Spinal cord (tissue), 10 donors: ENCODE measurements around the gene PRKCZ. TPM values are rescaled to one million over a fixed set of nuclear protein-coding genes. Genes with fewer than 3 reads are reported as not detected.
"Not testable (repeated sequence)": the region's sequence is repeated elsewhere in the genome, so short reads cannot be mapped to it uniquely, and the experiment has no call there.

Source experiments
- DNase-seq, 6 donors: peaks; one replicate each; pipeline versions ENCODE4 v3.0.0 to v3.0.0-alpha.2; 2013 to 2015; ENCODE audit warnings: low spot score in 6 of 6, low read depth in 4 of 6
- H3K27ac ChIP-seq: one replicate; pipeline ENCODE4 v1.5.1; 2013; ENCODE audit warnings: low read depth, low read length, control low read depth
- H3K27me3 ChIP-seq: one replicate; pipeline ENCODE4 v1.6.1; 2013; ENCODE audit warnings: low read length; ENCODE audit not compliant: control insufficient read depth, insufficient read depth
- H3K36me3 ChIP-seq: one replicate; pipeline ENCODE4 v1.6.1; 2013; ENCODE audit warnings: low read length; ENCODE audit not compliant: control insufficient read depth, insufficient read depth
- H3K4me1 ChIP-seq: one replicate; pipeline ENCODE4 v1.6.1; 2013; ENCODE audit warnings: low read length; ENCODE audit not compliant: control insufficient read depth, insufficient read depth
- H3K4me3 ChIP-seq: one replicate; pipeline ENCODE4 v1.5.1; 2013; ENCODE audit warnings: low read depth, low read length, control low read depth
- H3K9me3 ChIP-seq: one replicate; pipeline ENCODE4 v1.6.1; 2013; ENCODE audit warnings: low read length; ENCODE audit not compliant: control insufficient read depth, insufficient read depth
- WGBS: methylation state at CpG from one replicate; pipeline ENCODE4 v1.1.5; 2013; ENCODE audit warnings: missing lambda C conversion rate; ENCODE audit not compliant: insufficient coverage; 5-methylcytosine and 5-hydroxymethylcytosine counted together
- polyA plus RNA-seq, 2 donors: library from polyadenylated mRNA; unstranded; fragments of 120-200 nt; gene quantifications; one replicate each; pipeline ENCODE4 v1.2.1, GENCODE V29; 2013; ENCODE audit not compliant: insufficient read length in 2 of 2
- total RNA-seq, 2 donors: library from RNA; depleted of rRNA in 1 of 2; stranded (reverse); fragments of 120-200 nt in 1 of 2; fragments of >200 nt in 1 of 2; gene quantifications; one replicate each; pipeline versions ENCODE4 v1.2.3 to v1.2.4, GENCODE V29; 2013 to 2014
- donor health status: healthy.

The PRKCZ gene
- total and polyA plus RNA-seq, 4 donors, result 33.2 to 131 (median 93.1) TPM

DNA sequence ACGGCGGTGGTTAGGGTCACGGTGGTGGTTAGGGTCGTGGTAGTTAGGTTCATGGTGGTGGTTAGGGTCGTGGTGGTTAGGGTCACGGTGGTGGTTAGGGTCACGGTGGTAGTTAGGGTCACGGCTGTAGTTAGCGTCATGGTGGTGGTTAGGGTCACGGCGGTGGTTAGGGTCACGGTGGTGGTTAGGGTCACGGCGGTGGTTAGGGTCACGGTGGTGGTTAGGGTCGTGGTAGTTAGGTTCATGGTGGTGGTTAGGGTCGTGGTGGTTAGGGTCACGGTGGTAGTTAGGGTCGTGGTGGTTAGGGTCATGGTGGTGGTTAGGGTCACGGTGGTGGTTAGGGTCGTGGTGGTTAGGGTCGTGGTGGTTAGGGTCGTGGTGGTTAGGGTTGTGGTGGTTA lies 71.6 kb downstream of the PRKCZ start:
- DNase-seq, H3K27ac ChIP-seq, H3K36me3 ChIP-seq, H3K4me3 ChIP-seq, H3K27me3 ChIP-seq, H3K9me3 ChIP-seq: not testable (repeated sequence)
- peaks cover 24% of the 10 kb centered on the region for H3K4me1 ChIP-seq
- no CpG with 5 or more reads among the region's 23 CpGs for WGBS

DNA sequence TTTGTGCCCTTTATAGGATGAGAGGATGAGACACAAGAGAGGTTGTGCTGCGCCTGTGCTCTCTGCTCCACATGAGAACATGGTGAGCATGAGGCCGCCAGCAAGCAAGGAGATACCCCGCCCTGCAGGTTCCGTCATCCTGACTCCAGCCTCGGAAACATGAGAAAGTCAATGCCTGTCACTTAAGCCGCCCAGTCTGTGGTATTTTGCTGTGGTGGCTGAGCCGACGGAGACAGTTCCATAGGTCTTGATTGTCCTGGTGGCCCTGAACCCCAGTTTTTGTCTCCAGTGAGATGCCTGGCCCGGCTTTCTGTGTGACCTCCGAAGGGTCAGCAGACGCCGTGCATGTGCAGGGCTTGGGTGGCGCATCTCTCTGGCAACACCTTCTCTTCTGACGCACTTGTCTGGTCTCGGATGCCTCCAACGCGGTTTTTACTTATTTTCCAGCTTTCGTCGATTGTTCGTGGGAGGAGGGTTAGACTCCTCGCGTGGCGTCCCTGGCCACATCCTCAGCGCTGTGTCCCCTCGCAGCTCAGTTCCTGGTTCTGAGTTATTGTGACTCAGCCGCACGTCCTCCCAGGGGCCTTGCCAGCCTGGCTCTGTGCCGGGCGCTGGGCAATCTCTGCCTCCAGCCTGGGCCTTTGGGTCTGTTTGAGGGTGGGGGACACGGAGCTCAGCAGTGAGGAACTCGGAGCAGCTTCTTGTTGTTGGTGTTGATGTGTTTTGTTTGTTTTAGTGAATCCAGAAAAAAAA lies 74.4 kb downstream of the PRKCZ start:
- H3K36me3 ChIP-seq, result peaks cover 6% of the 10 kb centered on the region
- no peak overlapping the region for H3K27ac ChIP-seq
- no peaks in the 10 kb centered on the region for H3K27me3 ChIP-seq
- no peaks in the 10 kb centered on the region for H3K9me3 ChIP-seq
- no peak for DNase-seq
- H3K4me3 ChIP-seq, result no peak overlapping the region
- 66% methylated on average over 31 of the region's 31 CpGs for WGBS
- peaks cover 47% of the 10 kb centered on the region for H3K4me1 ChIP-seq

GRCh38 chr1:2125350-2126211 lies 75.4 kb downstream of the PRKCZ start:
- H3K4me1 ChIP-seq, result peaks cover 48% of the 10 kb centered on the region
- no peak overlapping the region for H3K27ac ChIP-seq
- no peaks in the 10 kb centered on the region for H3K9me3 ChIP-seq
- peaks cover 6% of the 10 kb centered on the region for H3K36me3 ChIP-seq
- WGBS, result 85% methylated on average over 33 of the region's 34 CpGs
- H3K27me3 ChIP-seq, result no peaks in the 10 kb centered on the region
- no peak overlapping the region for H3K4me3 ChIP-seq
- no peak for DNase-seq

GRCh38 chr1:2126331-2127186 lies 76.3 kb downstream of the PRKCZ start:
- WGBS, result 84% methylated on average over 34 of the region's 39 CpGs
- peaks cover 10% of the 10 kb centered on the region for H3K36me3 ChIP-seq
- no peaks in the 10 kb centered on the region for H3K9me3 ChIP-seq
- no peak for DNase-seq
- no peak overlapping the region for H3K4me3 ChIP-seq
- no peaks in the 10 kb centered on the region for H3K27me3 ChIP-seq
- H3K4me1 ChIP-seq, result peaks cover 55% of the 10 kb centered on the region
- H3K27ac ChIP-seq, result no peak overlapping the region

- Histone ChIP-seq H3K4me1 (peaks cover 64% of the 10 kb centered on the region), H3K9me3 (no peaks in the 10 kb centered on the region), H3K4me3 (no peak overlapping the region), H3K27ac (no peak overlapping the region), H3K36me3 (peaks cover 10% of the 10 kb centered on the region), H3K27me3 (no peaks in the 10 kb centered on the region)
- WGBS, result 67% methylated on average over 23 of the region's 30 CpGs
- peak in 2 of 6 donors; percentile 53 to 56 for DNase-seq
Observed at GRCh38 chr1:2127187-2128145, 77.3 kb downstream of the PRKCZ start.

DNA sequence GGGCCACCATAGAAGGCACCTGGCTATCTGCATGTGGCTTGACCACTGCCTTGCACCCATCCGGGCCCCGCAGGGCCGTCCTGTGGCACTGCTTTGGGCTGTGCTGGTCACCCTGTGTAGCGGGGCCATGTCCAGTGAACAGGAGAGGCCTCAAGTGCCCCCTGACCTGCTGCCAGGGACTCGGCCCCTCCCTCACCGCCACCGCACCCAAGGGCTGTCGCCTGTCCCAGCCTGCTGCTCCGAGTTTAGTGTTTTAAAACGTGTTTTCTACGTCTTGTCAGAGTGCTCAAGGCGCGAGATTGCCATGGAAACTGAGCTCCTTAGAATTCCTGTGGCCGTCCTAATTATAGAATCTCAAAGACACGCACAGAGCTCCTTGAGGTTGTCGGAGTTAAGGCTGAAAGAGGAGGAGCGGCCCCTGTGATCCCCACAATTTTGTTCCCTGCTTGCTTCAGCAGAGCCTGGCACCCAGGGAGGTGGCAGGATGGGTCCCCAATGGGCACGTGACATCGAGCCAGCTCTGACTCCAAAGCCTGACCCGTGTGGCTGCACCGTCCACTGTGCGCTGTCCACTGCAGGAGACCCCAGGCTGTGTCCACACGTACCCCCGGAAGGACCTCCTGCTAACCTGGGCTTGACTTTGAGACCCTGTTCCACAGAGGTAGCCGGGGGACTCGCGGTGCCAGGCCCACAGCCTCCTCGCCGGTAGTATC lies 78.1 kb downstream of the PRKCZ start:
- peaks cover 10% of the 10 kb centered on the region for H3K36me3 ChIP-seq
- H3K4me1 ChIP-seq, result peaks cover 72% of the 10 kb centered on the region
- DNase-seq, result peak in 2 of 6 donors; percentile 83 to 84
- H3K9me3 ChIP-seq, result no peaks in the 10 kb centered on the region
- no peak overlapping the region for H3K27ac ChIP-seq
- H3K27me3 ChIP-seq, result no peaks in the 10 kb centered on the region
- 65% methylated on average over 27 of the region's 29 CpGs for WGBS
- no peak overlapping the region for H3K4me3 ChIP-seq

DNA sequence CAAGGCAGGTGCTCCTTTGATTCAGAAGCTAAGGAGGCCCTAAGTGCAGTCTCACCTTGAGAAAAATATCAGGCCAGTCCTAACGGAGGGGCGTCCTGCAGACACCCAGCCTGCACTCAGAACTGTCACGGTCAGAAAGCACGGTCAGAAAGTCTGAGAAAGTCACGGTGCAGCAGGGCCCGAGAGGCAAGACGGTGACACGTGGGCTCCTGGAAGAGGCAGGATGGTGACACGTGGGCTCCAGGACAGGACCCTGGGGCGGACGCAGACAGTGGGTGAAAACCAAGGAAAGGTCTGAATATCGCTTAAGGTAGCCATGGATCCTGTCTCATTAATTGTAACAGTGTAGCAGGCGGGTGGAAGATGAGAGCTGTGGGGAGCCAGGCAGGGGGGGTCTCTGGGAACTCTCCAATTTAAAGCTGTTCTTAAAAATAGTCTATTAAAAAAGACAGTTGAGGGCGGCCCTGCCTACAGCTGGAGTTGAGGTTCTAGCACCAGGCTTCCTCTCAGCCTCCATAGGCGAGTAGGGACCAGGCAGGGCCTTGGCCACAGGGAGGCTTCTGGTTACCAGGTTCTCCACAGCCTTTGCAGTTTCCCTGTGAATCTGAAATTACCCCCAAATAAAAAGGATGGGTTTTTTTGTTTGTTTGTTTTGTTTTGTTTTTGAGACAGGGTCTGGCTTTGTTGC lies 79.2 kb downstream of the PRKCZ start:
- peaks cover 81% of the 10 kb centered on the region for H3K4me1 ChIP-seq
- H3K27me3 ChIP-seq, result no peaks in the 10 kb centered on the region
- H3K36me3 ChIP-seq, result peaks cover 10% of the 10 kb centered on the region
- 93% methylated on average over 13 of the region's 15 CpGs for whole genome bisulfite sequencing
- H3K4me3 ChIP-seq, result no peak overlapping the region
- no peak overlapping the region for H3K27ac ChIP-seq
- DNase-seq, result no peak
- H3K9me3 ChIP-seq, result no peaks in the 10 kb centered on the region

- Histone ChIP-seq H3K4me1 (peaks cover 83% of the 10 kb centered on the region), H3K27ac (no peak overlapping the region), H3K4me3 (no peak overlapping the region), H3K27me3 (no peaks in the 10 kb centered on the region), H3K9me3 (no peaks in the 10 kb centered on the region), H3K36me3 (peaks cover 14% of the 10 kb centered on the region)
- WGBS, result 89% methylated on average over 5 of the region's 10 CpGs
- no peak for DNase-seq
Observed at GRCh38 chr1:2130156-2130555, 79.9 kb downstream of the PRKCZ start.
